Measurements from ENCODE around the gene CTNND2.

DNA sequence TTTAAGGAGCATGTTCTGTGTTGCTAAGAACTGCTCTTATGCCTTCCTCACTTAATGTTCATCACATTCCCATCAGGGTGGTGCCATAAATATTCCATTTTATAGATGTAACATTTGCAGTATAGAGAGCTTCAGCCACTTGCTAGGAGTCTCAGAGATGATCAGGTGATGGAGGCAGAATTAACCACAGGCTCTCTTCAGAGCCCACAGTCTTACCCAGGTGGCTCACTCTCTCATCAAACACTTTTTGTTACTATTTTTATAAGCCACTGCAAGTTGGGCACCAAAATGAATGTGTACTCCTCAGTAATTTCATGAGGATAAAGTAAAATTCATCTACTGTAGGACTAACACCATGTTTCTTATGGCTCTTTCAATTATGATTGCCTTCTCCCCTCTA is 651.7 kb downstream of the CTNND2 start:
- TF ChIP-seq POLR2AphosphoS5 (IDR thresholded peaks at IDR 0.05) (no peak), POLR2A (IDR thresholded peaks at IDR 0.05; ENCODE audit: low read depth) (no peak)
- TF ChIP-seq, protein P1, sequence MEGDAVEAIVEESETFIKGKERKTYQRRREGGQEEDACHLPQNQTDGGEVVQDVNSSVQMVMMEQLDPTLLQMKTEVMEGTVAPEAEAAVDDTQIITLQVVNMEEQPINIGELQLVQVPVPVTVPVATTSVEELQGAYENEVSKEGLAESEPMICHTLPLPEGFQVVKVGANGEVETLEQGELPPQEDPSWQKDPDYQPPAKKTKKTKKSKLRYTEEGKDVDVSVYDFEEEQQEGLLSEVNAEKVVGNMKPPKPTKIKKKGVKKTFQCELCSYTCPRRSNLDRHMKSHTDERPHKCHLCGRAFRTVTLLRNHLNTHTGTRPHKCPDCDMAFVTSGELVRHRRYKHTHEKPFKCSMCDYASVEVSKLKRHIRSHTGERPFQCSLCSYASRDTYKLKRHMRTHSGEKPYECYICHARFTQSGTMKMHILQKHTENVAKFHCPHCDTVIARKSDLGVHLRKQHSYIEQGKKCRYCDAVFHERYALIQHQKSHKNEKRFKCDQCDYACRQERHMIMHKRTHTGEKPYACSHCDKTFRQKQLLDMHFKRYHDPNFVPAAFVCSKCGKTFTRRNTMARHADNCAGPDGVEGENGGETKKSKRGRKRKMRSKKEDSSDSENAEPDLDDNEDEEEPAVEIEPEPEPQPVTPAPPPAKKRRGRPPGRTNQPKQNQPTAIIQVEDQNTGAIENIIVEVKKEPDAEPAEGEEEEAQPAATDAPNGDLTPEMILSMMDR (IDR thresholded peaks at IDR 0.05), result no peak

Data from esophagus muscularis mucosa (tissue), 3 donors.